HG03060 (cell line): ENCODE results near the gene RDH14.

ENCODE experiments used
- ATAC-seq: cut with Tn5 transposase; IDR thresholded peaks from one replicate; pipeline ENCODE4 v1.9.1; 2021; ENCODE audit warnings: low read depth, moderate number of reproducible peaks; ENCODE audit not compliant: unreplicated experiment

RDH14 gene

DNA sequence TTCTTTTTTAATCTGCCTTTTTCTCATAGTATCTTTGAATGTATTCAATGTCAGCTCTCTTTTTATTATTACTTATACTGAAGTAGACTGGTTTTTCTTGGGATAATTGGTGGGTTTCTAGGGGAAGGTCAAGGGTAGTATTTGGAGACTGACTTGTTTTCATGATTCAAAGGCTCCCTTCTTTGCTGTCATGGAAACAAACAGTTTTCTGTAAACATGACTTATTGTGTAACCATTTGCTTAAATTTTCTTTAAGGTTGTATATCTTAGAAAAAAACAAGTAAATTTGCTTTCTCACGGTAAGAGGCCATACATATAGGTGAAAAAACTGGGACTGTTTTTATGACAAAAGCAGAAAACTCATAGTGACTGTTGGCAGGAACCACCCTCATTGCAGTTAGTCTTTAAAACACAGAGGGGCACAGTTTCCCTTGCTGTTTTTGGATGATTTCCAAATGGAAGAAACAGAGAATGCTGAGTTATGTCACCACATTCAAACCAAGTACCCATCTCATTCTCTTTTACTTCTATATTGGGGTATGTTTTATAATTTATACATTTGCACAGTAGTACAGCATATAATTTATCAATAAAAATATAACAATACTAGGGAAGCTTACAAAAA is 5.8 kb upstream of the RDH14 start:
- no peak for ATAC-seq

DNA sequence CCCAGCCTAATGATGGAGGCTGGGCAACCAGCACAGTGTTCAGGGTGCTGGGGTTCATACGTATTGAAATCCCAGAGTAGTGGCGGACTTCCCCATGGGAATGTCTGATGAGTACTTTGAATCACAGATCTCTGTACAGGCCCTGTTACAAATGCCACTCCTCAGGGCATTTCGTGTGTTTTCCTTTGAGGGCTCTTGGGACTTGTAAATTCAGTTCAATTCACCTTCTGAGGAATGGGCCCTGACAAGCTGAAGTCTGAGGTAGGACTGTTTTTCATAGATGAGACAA is 288 bp upstream of the RDH14 start:
- ATAC-seq, result no peak

DNA sequence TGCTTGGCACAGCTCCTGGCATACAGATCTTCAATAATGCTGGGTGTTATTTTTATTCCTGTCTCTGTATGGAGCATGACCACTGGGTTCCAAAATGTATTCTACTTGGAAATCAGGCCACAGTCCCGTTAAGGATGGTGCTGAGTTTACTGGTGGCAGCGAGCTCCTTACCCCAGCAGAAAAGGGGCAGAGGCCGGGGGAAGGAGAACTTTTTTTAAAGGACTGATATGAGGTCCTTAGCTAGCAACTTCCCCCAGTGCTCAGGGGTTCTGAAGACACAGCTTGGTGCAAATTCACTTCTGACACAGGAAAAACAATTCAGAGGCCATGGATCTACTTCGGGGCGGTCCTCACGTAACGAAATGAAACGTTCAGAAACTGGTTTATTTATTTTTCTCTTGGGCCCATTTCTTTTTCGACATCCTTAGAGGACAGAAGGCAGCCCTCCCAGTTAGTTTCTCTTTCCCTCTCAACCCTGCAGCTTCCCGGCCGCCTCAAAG is 872 bp downstream of the RDH14 start:
- ATAC-seq, result no peak

DNA sequence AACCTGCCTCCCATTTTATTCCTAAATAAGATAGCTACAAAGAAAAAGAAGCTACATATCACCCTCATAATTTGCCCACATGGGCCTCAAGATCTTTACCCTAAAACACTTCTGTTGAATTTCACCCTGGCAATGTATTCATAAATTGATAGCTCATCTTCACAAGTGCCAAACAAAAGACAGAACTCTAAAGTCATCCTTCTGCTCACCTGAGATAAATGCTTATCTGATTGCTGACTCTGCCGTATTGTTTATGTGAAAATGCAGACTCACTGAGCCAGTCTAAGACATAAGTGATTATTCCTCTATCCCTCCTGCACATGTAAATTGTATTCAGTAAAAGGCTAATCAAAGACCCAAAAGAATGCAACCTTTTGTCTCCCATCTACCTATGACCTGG is 2.0 kb downstream of the RDH14 start:
- no peak for ATAC-seq

DNA sequence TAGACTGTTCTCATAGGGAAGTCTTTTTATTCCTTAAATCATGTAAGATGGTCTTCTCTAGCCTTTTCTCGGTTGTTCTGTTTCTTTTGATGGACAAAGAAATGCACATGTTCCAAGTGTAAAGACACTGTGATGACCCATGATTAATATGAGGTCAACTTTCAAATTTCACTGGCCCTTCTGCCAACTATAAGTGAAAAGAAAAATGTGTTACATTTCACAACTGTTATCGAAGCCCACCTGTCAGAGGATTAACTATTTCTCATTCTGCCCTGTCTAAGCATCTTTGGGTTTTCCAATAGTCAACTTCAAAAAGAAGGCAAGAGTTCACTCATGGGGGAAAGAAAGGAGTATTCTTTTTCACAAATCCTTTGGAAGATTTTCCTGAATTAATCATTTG is 3.3 kb downstream of the RDH14 start:
- no peak for ATAC-seq

DNA sequence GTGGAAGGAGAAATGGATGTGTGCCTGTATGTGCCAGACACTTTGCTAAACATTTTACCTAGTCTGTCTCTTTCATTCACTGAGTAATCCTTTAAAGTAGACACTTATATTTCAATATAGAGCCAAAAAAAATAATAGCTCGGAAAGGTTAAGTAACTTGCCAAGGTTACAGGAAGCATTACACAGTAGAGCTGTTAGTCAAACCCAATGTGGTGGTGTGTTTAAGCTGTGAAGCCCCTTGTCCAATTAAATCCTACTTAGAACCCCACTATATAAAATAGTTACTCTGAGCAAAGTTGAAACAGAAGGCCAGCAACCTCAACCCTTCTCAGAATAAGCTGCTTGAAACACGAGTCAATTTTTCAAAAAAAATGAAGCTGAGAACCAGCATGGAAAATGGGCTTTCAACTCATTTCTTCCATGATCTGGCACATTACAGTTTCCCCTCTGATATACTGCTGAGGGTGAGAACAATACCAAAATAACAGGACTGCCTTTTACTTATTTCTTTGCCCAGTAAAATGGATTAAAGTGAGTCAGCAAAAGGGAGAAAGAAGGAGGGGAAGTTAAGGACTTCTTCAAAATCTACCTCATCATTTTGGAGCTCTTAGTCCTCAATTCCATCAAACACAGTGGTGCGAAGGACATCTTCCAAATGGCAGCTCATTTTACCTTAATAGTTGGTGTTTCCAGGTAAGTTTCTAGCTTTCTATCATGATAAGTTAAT is 7.9 kb downstream of the RDH14 start:
- ATAC-seq, result no peak

DNA sequence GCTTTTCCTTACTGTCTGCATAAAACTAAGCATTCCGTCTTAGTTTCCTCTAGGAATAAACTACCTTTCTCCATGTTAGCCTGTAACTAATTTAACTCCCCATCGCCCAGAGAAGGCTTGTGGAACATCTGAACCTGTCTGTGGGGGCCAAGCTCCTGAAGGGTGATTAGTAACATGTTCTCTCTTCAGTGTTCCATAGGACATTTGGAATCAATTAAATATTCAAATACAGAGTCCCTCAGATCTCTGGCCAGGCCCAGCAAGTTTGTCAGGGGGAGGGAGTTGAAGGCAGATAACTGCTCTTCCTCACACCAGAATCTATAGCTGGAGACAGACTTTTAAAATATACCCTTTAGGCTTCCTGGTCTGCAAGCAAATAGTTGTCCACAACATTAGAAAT is 8.8 kb downstream of the RDH14 start:
- ATAC-seq, result no peak

DNA sequence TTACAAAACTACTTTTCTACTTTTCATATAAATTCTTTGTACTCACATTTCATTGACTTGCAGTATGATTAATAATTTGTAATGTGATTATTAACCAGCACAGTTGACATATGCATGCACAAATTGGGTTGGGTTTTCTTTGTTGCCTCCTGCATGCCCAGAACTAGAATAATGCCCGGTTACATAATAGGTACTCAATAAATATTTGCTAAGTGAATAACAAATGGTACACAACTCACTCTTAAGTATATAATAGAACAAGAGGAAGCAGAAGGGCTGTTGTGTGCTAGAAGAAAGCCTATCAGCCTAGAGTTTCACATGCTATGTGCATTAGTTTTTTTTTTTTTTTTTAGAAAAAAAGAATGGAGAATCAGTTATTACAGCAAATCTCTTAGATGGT is 9.3 kb downstream of the RDH14 start:
- no peak for ATAC-seq

DNA sequence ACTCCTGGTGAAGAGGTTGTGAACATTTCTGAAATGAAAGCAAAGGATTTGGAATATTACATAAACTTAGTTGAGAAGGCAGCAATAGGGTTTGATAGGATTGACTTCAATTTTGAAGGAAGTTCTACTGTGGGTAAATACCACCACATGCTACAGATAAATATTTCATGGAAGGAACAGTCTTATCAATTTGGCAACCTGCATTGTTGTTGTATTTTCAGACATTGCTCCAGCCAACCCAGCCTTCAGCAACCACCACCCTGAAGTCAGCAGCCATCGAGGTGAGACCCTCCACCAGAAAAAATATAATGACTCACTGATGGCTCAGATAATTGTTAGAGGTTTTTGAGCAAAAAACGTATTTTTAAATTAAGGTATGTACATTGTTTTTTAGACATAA is 10.0 kb downstream of the RDH14 start:
- no peak for ATAC-seq

DNA sequence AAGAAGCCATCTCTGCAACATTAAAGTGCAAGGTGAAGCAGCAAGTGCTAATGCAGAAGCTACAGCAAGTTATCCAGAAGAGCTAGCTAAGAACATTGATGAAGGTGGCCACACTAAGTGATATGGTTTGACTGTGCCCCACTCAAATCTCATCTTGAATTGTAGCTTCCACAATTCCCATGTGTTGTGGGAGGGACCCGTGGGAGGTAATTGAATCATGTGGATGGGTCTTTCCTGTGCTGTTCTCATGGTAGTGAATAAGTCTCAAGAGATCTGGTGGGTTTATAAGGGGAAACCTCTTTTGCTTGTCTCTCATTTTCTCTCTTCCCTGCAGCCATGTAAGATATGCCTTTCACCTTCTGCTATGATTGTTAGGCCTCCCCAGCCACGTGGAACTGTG is 11.4 kb downstream of the RDH14 start:
- ATAC-seq, result no peak

DNA sequence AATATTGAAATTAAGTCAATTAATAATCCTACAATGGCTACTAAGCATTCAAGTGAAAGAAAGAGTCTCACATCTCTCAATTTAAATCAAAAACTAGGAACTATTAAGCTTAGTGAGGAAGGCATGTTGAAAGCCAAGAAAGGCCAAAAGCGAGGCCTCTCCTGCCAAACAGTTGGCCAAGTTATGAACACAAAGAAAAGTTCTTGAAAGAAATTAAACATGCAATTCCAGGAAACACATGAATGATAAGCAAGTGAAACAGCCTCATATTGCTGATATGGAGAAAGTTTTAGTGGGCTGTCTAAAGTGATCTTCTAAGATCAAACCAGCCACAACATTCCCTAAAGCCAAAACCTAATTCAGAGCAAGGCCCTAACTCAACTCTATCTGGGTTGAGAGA is 11.8 kb downstream of the RDH14 start:
- no peak for ATAC-seq

DNA sequence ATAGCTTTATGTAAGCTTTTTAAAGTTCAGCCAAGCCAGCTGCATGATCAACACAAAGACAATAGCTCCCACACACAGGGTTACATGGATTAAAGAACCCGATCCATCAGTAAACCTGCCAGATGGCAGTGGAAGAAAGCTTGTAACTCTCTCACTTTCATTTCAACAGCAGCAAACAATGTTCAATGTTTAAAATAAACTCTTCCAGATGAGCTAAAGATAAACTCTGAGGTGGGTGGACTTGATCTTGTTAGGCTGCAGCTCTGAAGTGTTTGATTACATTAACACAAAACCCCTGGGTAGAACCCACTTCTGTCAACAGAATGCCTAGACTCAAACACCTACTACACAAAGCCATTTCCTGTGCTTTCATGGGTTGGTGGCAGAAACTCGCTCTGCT is 13.9 kb downstream of the RDH14 start:
- ATAC-seq, result no peak

DNA sequence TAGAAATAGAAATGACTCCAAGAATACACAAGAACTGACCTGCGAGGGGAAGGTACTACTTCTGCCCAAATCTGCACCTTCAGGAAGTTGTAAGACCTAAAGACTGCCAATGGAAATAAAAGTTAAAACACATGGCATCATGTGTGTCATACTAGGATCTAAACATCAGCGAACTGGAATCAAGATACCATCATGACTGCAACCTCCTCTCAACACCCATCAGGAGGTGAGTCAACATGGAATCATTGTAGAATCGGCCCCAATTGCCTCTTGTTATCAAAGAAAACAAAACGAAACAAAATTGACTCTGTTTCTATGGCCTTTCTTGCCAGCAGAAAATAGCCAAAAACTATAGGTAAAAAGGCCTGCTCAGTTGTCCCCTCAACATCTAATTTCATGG is 15.1 kb downstream of the RDH14 start:
- ATAC-seq, result no peak

DNA sequence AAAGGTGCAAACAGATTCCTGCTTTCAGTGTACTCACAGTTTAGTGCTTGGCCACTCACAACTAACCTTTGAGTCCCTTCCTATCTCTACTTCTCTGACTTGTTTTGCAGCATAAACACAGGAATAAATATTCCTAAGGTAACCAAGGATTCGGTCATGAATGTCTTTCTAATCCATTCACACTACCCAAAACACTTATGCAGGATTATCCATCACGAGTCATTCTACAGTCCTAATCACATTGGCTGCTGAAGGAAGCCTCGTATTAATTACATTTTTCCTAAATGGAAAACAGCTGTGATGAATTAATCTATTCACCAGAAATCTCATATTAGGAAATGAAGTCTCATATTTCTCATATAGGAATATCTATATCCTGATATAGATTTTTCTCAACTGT is 16.3 kb downstream of the RDH14 start:
- no peak for ATAC-seq

DNA sequence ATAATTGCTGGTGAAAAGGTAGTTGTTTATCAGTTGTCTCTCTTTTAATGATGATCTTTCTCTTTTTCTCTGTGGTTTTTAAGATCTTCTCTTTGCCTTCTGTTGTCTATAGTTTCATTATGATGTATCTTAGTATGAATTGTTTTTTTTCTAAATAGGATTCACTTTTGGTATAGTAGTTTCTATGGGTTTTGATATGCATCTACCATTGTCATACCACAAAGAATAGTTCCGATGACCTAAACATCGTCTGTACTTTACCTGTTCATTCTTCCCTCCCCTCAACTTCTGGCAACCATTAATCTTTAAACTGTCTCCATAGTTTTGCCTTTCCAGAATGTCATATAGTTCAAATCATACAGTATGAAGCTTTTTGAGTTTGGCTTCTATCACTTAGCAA is 19.6 kb downstream of the RDH14 start:
- no peak for ATAC-seq

DNA sequence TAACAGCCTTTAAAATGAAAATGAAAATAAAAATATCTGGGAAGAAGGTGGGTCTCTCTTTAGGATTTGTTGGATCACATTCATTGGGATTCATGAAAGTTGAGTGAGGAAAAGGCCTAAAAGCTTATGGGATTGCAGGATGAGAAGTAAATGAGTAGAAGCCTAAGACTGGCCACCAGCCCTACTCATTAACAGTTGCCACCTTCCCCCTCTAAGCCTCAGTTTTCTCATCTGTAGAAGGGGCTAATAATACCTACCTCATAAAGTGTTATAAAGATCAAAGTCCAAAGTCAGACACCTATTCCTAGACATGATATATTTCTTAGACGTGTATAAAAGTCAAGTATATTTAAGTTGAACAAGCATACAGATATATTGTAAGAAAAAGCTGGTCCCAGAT is 23.8 kb downstream of the RDH14 start:
- no peak for ATAC-seq

DNA sequence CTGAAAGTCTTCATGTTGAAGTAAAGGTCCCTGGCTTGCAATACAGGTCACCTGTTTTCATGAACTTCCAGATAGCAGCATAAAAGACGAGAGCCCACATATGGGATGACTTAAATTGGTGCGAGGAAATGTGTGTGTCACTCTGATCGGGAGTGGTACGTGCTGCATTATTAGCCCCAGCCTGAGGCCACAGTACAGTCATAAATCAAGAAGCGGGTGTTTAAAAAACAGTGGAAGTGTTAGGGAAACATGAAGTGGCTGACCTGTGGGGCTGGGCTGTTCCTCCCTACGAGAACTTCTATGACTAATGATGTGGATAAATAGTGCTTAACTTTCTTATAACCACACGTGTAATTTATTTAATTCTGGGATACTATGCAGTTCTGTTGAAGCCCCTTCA is 24.4 kb downstream of the RDH14 start:
- no peak for ATAC-seq

DNA sequence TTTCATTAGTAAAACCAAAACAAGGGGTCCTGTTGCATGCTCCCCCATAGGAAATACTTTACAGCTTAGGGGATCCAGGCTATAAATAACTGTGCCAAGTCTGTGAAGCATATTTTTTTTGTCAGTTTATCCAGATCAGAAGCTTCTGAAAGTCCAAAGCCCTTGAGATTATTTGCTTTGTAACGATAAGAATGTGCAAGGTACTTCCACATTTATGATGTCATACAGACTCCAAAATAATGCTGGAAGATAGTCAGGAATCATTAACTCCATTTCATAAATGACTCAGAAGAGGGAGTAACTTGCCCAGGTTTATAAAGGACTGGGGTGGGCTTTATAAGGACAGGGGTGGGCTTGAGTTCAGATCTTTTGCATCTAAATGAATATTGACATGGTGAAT is 29.3 kb downstream of the RDH14 start:
- ATAC-seq, result no peak

DNA sequence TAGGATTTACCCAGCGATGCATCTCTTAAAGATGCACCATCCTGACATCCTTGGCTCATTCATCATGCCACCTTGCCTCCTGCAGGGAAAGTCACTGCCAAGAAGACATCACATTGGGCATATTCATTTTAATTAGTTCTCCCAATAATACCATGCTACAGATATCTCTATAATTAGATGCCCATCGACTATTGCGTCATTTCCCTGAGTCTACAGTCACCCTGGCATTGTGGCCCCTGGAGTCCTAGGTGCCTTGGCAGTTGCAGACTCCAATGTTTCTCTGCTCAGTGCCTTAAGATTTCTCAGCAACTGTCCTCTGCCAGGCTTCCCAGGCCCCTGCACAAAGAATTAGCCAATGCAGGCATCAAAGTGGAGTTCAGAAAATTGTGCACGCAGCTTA is 32.6 kb downstream of the RDH14 start:
- no peak for ATAC-seq

DNA sequence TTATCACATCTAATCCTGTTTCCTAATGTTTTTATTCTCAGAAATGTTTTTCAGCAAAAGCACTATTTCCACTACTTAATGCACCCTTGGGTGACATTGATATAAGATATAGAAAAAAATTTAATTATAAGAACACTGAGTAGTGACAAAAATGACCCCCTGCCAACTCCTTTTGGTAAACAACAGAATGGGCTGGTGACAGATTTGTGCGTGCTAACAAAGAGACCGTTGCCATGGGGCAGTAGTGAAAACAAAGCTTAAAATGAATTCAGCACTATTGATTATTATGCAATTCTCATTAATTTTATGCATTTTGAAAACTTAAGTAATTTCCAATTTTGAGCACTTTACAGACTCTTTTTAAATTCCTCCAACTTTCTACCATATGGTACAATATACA is 33.1 kb downstream of the RDH14 start:
- ATAC-seq, result no peak

DNA sequence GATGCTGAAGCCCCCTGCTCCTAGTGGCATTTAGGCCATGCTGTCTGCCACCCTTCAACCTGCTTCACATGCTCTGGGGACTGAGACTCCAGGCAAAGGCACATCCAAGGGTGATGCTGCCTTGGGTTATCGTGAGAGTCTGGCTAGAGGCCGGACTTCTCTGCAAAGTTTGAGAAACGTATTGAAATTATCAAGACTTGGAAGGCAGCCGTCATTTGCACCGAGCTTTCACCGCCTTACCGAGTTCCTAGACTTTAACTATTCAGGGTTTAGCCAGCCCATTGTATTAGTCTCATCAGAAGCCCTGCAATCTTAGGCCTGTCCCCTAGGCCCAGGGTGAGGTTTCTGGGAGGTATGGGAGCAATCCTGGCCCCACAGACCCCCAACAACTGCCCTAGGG is 34.0 kb downstream of the RDH14 start:
- ATAC-seq, result no peak

DNA sequence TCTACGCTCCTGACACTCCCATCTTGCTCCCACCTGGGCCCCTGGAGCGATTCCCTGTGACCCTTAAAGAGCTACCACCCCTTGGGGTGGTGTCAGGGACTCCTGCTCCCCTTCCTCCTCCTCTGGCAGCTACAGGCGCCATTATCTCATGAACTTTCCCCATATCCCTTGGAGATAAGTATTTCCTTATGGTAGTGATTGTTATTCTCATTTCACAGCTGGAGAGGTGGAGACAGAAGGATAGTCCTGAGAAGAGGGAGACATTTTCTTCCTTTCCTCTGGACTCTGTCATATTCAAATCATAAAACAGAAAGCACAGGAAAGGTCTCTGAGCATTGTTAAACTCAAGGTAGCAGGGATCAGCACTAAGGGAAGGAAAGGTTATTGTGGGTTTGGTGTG is 34.6 kb downstream of the RDH14 start:
- no peak for ATAC-seq

DNA sequence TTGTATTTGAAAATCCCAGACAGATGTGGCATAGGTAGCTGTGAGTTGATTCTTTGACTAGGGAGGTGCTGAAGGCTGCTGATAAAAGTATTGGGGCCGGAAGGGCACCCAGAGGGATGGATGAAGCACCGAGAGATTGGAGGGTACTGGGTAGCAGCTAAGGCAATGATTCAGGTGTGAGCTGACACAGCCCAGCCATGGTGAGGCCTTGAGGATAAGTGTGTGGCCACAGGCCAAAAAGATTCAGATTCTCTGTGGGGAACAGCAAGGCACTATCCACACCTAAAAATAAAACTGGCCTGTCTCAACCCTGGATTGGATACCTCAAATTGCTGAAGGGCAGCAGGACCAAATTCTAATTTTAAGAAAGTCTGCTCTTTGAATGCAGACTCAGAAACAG is 35.2 kb downstream of the RDH14 start:
- ATAC-seq, result no peak
